K562 (cell line): ENCODE data around the gene C11orf65. TPM values are rescaled to one million over a fixed set of nuclear protein-coding genes. Genes with fewer than 3 reads are reported as not detected.

Source experiments
- ATAC-seq: fragments of 200-7000 bp; cut with Tn5 transposase; 3 replicates; pipeline ENCODE4 v1.9.1; 2020; ENCODE audit warnings: moderate library complexity
- BruUV-seq: library from RNA; stranded (reverse); fragments of 400-500 nt; replicated peaks from 2 replicates; lab custom pipeline; 2021; lab: Mats Ljungman, UMichigan
- CTCF ChIA-PET: fragments of 300-600 bp; formaldehyde crosslinking; extraction: SDS; loops from one replicate; lab custom pipeline; 2021; ENCODE audit warnings: low intra/inter-chr PET ratio; lab: Yijun Ruan, JAX
- POLR2A ChIA-PET: fragments of 300-600, 350-650 bp; sonication (Branson Sonifier 250); formaldehyde crosslinking; extraction: SDS; loops from one replicate; lab custom pipeline; 2021; ENCODE audit warnings: antibody characterized with exemption, inconsistent platforms; lab: Yijun Ruan, JAX
- DNase-seq, 4 experiments: peaks; one replicate each; pipeline versions ENCODE4 v3.0.0 to v3.0.0-alpha.2; 2011 to 2018; ENCODE audit warnings: low spot score in 3 of 4, mixed read lengths in 3 of 4; ENCODE audit errors: extremely low read depth in 1 of 4
- FAIRE-seq: peaks from 2 replicates; lab custom pipeline; 2011; peaks lifted over from hg19 to GRCh38; lab: Jason Lieb, UNC
- H2AFZ ChIP-seq: 2 replicates; pipeline ENCODE4 v1.6.0; 2011; ENCODE audit warnings: low read depth, low read length, control low read depth, inconsistent platforms
- H3K27ac ChIP-seq: fragments of 200-600 bp; 3 replicates; pipeline ENCODE4 v1.8.0; 2011; ENCODE audit warnings: low read depth, mild to moderate bottlenecking, control low read depth, inconsistent platforms, low read length, moderate library complexity, mixed read lengths; ENCODE audit errors: extremely low read depth
- H3K27me3 ChIP-seq, 2 experiments: fragments of 300-600 bp in 1 of 2; 2 replicates in 1 of 2; 3 replicates in 1 of 2; pipeline versions ENCODE4 v1.6.0 to v1.8.0; 2011; ENCODE audit warnings: inconsistent platforms in 2 of 2, low read length in 2 of 2, mild to moderate bottlenecking in 1 of 2, mixed read lengths in 1 of 2, moderate library complexity in 1 of 2; ENCODE audit not compliant: control insufficient read depth in 2 of 2, insufficient read depth in 2 of 2
- H3K36me3 ChIP-seq: fragments of 300-600 bp; 3 replicates; pipeline ENCODE4 v1.8.0; 2011; ENCODE audit warnings: mild to moderate bottlenecking, low read length, inconsistent platforms; ENCODE audit not compliant: control insufficient read depth, insufficient read depth
- H3K4me1 ChIP-seq, 2 experiments: fragments of 200-600 bp in 1 of 2; replicated peaks in 1 of 2; 2 replicates in 1 of 2; 3 replicates in 1 of 2; pipeline versions ENCODE4 v1.5.1 to v1.8.0; 2011; ENCODE audit warnings: inconsistent platforms in 2 of 2, low read length in 2 of 2, mild to moderate bottlenecking in 1 of 2, mixed read lengths in 1 of 2, moderate library complexity in 1 of 2; ENCODE audit not compliant: control insufficient read depth in 2 of 2, insufficient read depth in 2 of 2
- H3K4me2 ChIP-seq: 2 replicates; pipeline ENCODE4 v1.6.1; 2011; ENCODE audit warnings: low read length, control low read depth, inconsistent platforms, mixed read lengths; ENCODE audit not compliant: insufficient read depth
- H3K4me3 ChIP-seq: fragments of 200-600 bp; sonication (generic), shearing (Covaris generic); 2 replicates; pipeline ENCODE4 v1.5.1; 2016; ENCODE audit warnings: control low read depth, inconsistent platforms
- H3K79me2 ChIP-seq: fragments of 200-600 bp; 3 replicates; pipeline ENCODE4 v1.8.0; 2011; ENCODE audit warnings: low read length, inconsistent platforms; ENCODE audit not compliant: control insufficient read depth, insufficient read depth
- H3K9ac ChIP-seq, 2 experiments: 2 replicates each; pipeline versions ENCODE4 v1.6.0 to v1.6.1; 2011; ENCODE audit warnings: low read depth in 2 of 2, low read length in 2 of 2, control low read depth in 1 of 2, inconsistent platforms in 1 of 2, mild to moderate bottlenecking in 1 of 2, mixed read lengths in 1 of 2; ENCODE audit not compliant: insufficient read depth in 1 of 2
- H3K9me1 ChIP-seq: one replicate; pipeline ENCODE4 v1.6.0; 2011; ENCODE audit warnings: inconsistent platforms, mild to moderate bottlenecking, low read length, moderate library complexity; ENCODE audit not compliant: control insufficient read depth, insufficient read depth
- H3K9me3 ChIP-seq: replicated peaks from 2 replicates; pipeline ENCODE4 v1.5.1; 2011; ENCODE audit warnings: low read depth, low read length, inconsistent platforms; ENCODE audit not compliant: control insufficient read depth, insufficient read depth
- H4K20me1 ChIP-seq: replicated peaks from 2 replicates; pipeline ENCODE4 v1.6.1; 2011; ENCODE audit warnings: low read length, inconsistent platforms, mixed read lengths; ENCODE audit not compliant: control insufficient read depth, insufficient read depth
- CC2D1A ChIP-seq: fragments of 450-650 bp; IDR thresholded peaks from 2 replicates; pipeline ENCODE4 v1.6.1; 2017; ENCODE audit warnings: mild to moderate bottlenecking
- EWSR1 ChIP-seq: fragments of 450-650 bp; IDR thresholded peaks from 2 replicates; pipeline ENCODE4 v1.6.1; 2018; ENCODE audit warnings: borderline replicate concordance, mild to moderate bottlenecking, low read depth, moderate library complexity; ENCODE audit not compliant: partially characterized antibody
- PPARD ChIP-seq: fragments of 250-450 bp; sonication (Bioruptor Pico); IDR thresholded peaks from 2 replicates; pipeline ENCODE4 v1.8.0; 2022; ENCODE audit warnings: inconsistent platforms, mild to moderate bottlenecking, moderate library complexity
- SRSF9 ChIP-seq: fragments of 200-400 bp; formaldehyde crosslinking; IDR thresholded peaks from 2 replicates; pipeline ENCODE4 v1.6.1; 2017; ENCODE audit warnings: low read depth, low read length, borderline replicate concordance
- WGBS: fragments of 100-300 bp; shearing (Covaris generic); methylation state at CpG from one replicate; pipeline ENCODE4 v1.1.6; 2016; ENCODE audit warnings: low coverage, mixed read lengths; ENCODE audit not compliant: insufficient coverage; ENCODE audit errors: missing lambda C conversion rate; 5-methylcytosine and 5-hydroxymethylcytosine counted together
- in situ Hi-C: fragments of 300-500 bp; cut with MboI; formaldehyde crosslinking; loops from 4 replicates; pipeline ENCODE4 v1.15.0; 2018; ENCODE audit warnings: inconsistent platforms, mixed read lengths
- intact Hi-C: fragments of 100-400 bp; cut with micrococcal nuclease; formaldehyde crosslinking; loops from 2 replicates; pipeline ENCODE4 v1.14.2; 2022
- polyA plus RNA-seq, 8 experiments: library from polyadenylated mRNA; depleted of rRNA in 4 of 8; stranded (reverse) in 5 of 8; unstranded in 3 of 8; fragments of >200 nt; fragmentation: Nextera tagmentation in 2 of 8; fragmentation: Illumina TruSeq in 1 of 8; extraction: Ambion mirVana in 2 of 8; extraction: Trizol in 1 of 8; gene quantifications; 2 replicates each; pipeline versions ENCODE4 v1.2.1 to v1.2.3, GENCODE V29; 2011 to 2014; ENCODE audit warnings: inconsistent platforms in 1 of 8, missing spikeins in 1 of 8
- total RNA-seq, 7 experiments: library from RNA; depleted of rRNA in 6 of 7; stranded (reverse); fragments of >200 nt in 6 of 7; fragmentation: Illumina TruSeq in 2 of 7; extraction: Trizol in 2 of 7; gene quantifications; 2 replicates each; pipeline versions ENCODE4 v1.2.1 to v1.2.3, GENCODE V29; 2011 to 2021; ENCODE audit warnings: low replicate concordance in 1 of 7
- TF ChIP-seq, protein P1 (sequence below): fragments of 250-450 bp; sonication (Bioruptor Pico); IDR thresholded peaks from 2 replicates; pipeline ENCODE4 v1.8.0; 2022; ENCODE audit warnings: inconsistent platforms, mild to moderate bottlenecking, moderate library complexity, borderline replicate concordance

Gene C11orf65
- total and polyA plus RNA-seq, 9 of the 15 experiments (the other 6 are each of a cell fraction or from before 2014, with no cell fraction given) = 1.0 to 2.1 (median 1.2) TPM

DNA sequence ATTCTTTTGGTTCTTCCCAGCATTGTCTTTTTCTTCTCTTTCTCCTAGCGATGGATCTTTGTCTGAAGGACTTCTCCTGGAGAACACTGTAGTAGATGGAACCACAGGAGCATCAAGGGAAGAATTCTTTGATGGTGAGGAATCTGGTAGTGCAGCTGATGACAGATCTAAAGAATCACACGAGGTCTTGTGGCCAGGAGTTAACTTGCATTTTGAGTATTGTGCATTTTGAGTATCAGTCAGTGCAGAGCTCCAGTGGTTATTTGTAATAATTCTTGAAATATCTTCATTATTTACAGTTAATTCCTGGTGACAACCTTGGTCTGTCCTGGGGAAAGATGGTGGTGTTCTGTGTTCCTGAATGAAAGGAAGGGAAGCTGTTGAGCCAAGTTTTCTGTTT lies 45.4 kb upstream of the C11orf65 start:
- TF ChIP-seq CC2D1A (no peak), EWSR1 (no peak), SRSF9 (no peak), PPARD (no peak)
- TF ChIP-seq, protein P1, sequence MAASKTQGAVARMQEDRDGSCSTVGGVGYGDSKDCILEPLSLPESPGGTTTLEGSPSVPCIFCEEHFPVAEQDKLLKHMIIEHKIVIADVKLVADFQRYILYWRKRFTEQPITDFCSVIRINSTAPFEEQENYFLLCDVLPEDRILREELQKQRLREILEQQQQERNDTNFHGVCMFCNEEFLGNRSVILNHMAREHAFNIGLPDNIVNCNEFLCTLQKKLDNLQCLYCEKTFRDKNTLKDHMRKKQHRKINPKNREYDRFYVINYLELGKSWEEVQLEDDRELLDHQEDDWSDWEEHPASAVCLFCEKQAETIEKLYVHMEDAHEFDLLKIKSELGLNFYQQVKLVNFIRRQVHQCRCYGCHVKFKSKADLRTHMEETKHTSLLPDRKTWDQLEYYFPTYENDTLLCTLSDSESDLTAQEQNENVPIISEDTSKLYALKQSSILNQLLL = no peak
- ATAC-seq = no peak
- in situ Hi-C loops = no loop called here
- WGBS = 52% methylated on average over 2 of the region's 2 CpGs
- BruUV-seq = no TSS peak
- Histone ChIP-seq H3K4me3 (no peak overlapping the region), H2AFZ (no peak overlapping the region), H3K9ac (no peak overlapping the region), H3K9me1 (no peaks in the 10 kb centered on the region), H3K79me2 (no peaks in the 10 kb centered on the region), H3K36me3 (peaks cover 33% of the 10 kb centered on the region), H3K4me1 (no peaks in the 10 kb centered on the region; a peak in 1 of 5 replicates), H4K20me1 (no peaks in the 10 kb centered on the region), H3K27ac (no peak overlapping the region), H3K27me3 (no peaks in the 10 kb centered on the region), H3K9me3 (0 out of 2 replicates have a peak, but pooled peaks cover 3% of the 10 kb centered on the region), H3K4me2 (no peak overlapping the region)
- CTCF ChIA-PET = no interaction called here
- peak; percentile 23 for FAIRE-seq
- no peak for DNase-seq
- POLR2A ChIA-PET = no interaction called here
- intact Hi-C loops = no loop called here
